ENCODE measurements around the gene ID2.
A peak's percentile ranks its signal among the peaks of the same experiment; 100 is the strongest.

GRCh38 chr2:8693157-8693821, 11.4 kb downstream of the ID2 start:
- TF ChIP-seq, protein P1, sequence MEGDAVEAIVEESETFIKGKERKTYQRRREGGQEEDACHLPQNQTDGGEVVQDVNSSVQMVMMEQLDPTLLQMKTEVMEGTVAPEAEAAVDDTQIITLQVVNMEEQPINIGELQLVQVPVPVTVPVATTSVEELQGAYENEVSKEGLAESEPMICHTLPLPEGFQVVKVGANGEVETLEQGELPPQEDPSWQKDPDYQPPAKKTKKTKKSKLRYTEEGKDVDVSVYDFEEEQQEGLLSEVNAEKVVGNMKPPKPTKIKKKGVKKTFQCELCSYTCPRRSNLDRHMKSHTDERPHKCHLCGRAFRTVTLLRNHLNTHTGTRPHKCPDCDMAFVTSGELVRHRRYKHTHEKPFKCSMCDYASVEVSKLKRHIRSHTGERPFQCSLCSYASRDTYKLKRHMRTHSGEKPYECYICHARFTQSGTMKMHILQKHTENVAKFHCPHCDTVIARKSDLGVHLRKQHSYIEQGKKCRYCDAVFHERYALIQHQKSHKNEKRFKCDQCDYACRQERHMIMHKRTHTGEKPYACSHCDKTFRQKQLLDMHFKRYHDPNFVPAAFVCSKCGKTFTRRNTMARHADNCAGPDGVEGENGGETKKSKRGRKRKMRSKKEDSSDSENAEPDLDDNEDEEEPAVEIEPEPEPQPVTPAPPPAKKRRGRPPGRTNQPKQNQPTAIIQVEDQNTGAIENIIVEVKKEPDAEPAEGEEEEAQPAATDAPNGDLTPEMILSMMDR (IDR thresholded peaks at IDR 0.05), result peak; percentile 98
- no peak for TF ChIP-seq ZFX (IDR thresholded peaks at IDR 0.05; ENCODE audit: borderline replicate concordance)

Measured in 22Rv1 (cell line).